Sigmoid colon (tissue), 7 donors: Measurements from ENCODE around the gene COP1. TPM values are rescaled to one million over a fixed set of nuclear protein-coding genes. Genes with fewer than 3 reads are reported as not detected.

Experiments
- DNase-seq: peaks from one replicate; pipeline ENCODE4 v3.0.0-alpha.2; 2019
- H3K27ac ChIP-seq, 4 donors: fragments of 200-600 bp; sonication (generic); one replicate each; pipeline ENCODE4 v1.5.1; 2016 to 2019; ENCODE audit warnings: mild to moderate bottlenecking in 1 of 4
- H3K27me3 ChIP-seq, 3 donors: fragments of 200-600 bp; sonication (generic); one replicate each; pipeline ENCODE4 v1.5.1; 2019; ENCODE audit warnings: mild to moderate bottlenecking in 1 of 3
- H3K36me3 ChIP-seq, 4 donors: fragments of 200-600 bp; sonication (generic); one replicate each; pipeline ENCODE4 v1.5.1; 2016 to 2019
- H3K4me1 ChIP-seq, 4 donors: fragments of 200-600 bp; sonication (generic); one replicate each; pipeline ENCODE4 v1.5.1; 2017 to 2019
- H3K4me3 ChIP-seq, 4 donors: fragments of 200-600 bp; sonication (generic); one replicate each; pipeline ENCODE4 v1.5.1; 2017 to 2019; ENCODE audit warnings: mild to moderate bottlenecking in 2 of 4, moderate library complexity in 1 of 4
- H3K9me3 ChIP-seq, 4 donors: fragments of 200-600 bp in 3 of 4; sonication (generic) in 3 of 4; one replicate each; pipeline versions ENCODE4 v1.5.1 to v1.6.1; 2013 to 2019
- CTCF ChIP-seq, 4 experiments: fragments of 450-650 bp in 3 of 4; fragments of 200-600 bp in 1 of 4; IDR thresholded peaks; one replicate each; pipeline ENCODE4 v1.5.1; 2016 to 2019; ENCODE audit warnings: antibody characterized with exemption in 4 of 4, mild to moderate bottlenecking in 3 of 4, moderate library complexity in 2 of 4
- EP300 ChIP-seq, 4 donors: sonication (generic); formaldehyde crosslinking; IDR thresholded peaks; one replicate each; pipeline ENCODE4 v1.6.1; 2017; ENCODE audit warnings: antibody characterized with exemption in 4 of 4
- POLR2A ChIP-seq, 2 donors: fragments of 450-650 bp; IDR thresholded peaks; one replicate each; pipeline ENCODE4 v1.6.1; 2016; ENCODE audit warnings: antibody characterized with exemption in 2 of 2, mild to moderate bottlenecking in 2 of 2, moderate library complexity in 2 of 2
- POLR2AphosphoS5 ChIP-seq, 4 donors: sonication (generic); formaldehyde crosslinking; IDR thresholded peaks; one replicate each; pipeline ENCODE4 v1.6.1; 2017; ENCODE audit warnings: antibody characterized with exemption in 4 of 4
- WGBS, 2 donors: extraction: QIAGEN DNeasy Blood & Tissue Kit; methylation state at CpG; one replicate each; pipeline ENCODE4 v1.1.7; 2013; 5-methylcytosine and 5-hydroxymethylcytosine counted together
- intact Hi-C: fragments of 100-400 bp; cut with DNase I; formaldehyde crosslinking; loops from one replicate; pipeline ENCODE4 v1.15.1; 2023
- polyA plus RNA-seq, 3 donors: library from polyadenylated mRNA; stranded (reverse); fragments of 200-250 nt; gene quantifications; one replicate each; pipeline ENCODE4 v1.2.3, GENCODE V29; 2013
- total RNA-seq, 4 donors: library from RNA; depleted of rRNA; stranded (reverse); fragments of >200 nt; gene quantifications; one replicate each; pipeline ENCODE4 v1.1.0, GENCODE V29; 2016
- donor health status: healthy with polysubstance abuse.
- donor health status: Bipolar disorder and iron deficiency.
- donor health status: healthy.

The COP1 gene
- total and polyA plus RNA-seq, 7 donors: 33.9 to 64.5 (median 55.9) TPM

GRCh38 chr1:175968486-175969172 is 238.5 kb downstream of the COP1 start:
- H3K27ac ChIP-seq: no peak overlapping the region
- peaks cover 0 to 7% (median 2%) of the 10 kb centered on the region in 4 donors for H3K4me1 ChIP-seq
- H3K36me3 ChIP-seq: peaks cover 0 to 12% (median 0%) of the 10 kb centered on the region in 4 donors
- DNase-seq: no peak
- WGBS, 2 donors: 79 to 87% methylated on average over 3 of the region's 3 CpGs
- H3K9me3 ChIP-seq: no peaks in the 10 kb centered on the region
- intact Hi-C loops: no loop called here
- no peaks in the 10 kb centered on the region for H3K27me3 ChIP-seq
- no peak overlapping the region for H3K4me3 ChIP-seq
- TF ChIP-seq CTCF (IDR thresholded peaks at IDR 0.05) (no peak), POLR2A (IDR thresholded peaks at IDR 0.05) (no peak)

GRCh38 chr1:175963740-175964139 is 243.3 kb downstream of the COP1 start:
- H3K4me3 ChIP-seq: no peak overlapping the region
- peaks cover 0 to 1% (median 0%) of the 10 kb centered on the region in 4 donors for H3K4me1 ChIP-seq
- DNase-seq: no peak
- H3K36me3 ChIP-seq: peaks cover 0 to 8% (median 0%) of the 10 kb centered on the region in 4 donors
- H3K9me3 ChIP-seq: no peaks in the 10 kb centered on the region
- TF ChIP-seq CTCF (IDR thresholded peaks at IDR 0.05) (no peak), EP300 (IDR thresholded peaks at IDR 0.05) (no peak), POLR2AphosphoS5 (IDR thresholded peaks at IDR 0.05) (no peak), POLR2A (IDR thresholded peaks at IDR 0.05) (no peak)
- no peaks in the 10 kb centered on the region for H3K27me3 ChIP-seq
- 90 to 98% methylated on average over 2 of the region's 2 CpGs for WGBS, 2 donors
- no peak overlapping the region for H3K27ac ChIP-seq
- intact Hi-C loops: no loop called here

GRCh38 chr1:175960169-175960568 is 246.9 kb downstream of the COP1 start:
- WGBS, 2 donors: 26 to 79% methylated on average over 1 of the region's 1 CpG
- no peak overlapping the region for H3K27ac ChIP-seq
- H3K36me3 ChIP-seq: peaks cover 0 to 11% (median 1%) of the 10 kb centered on the region in 4 donors
- no peaks in the 10 kb centered on the region for H3K4me1 ChIP-seq
- peaks cover 0 to 3% (median 0%) of the 10 kb centered on the region in 4 donors for H3K9me3 ChIP-seq
- H3K27me3 ChIP-seq: no peaks in the 10 kb centered on the region
- intact Hi-C loops: no loop called here
- no peak for DNase-seq
- no peak overlapping the region for H3K4me3 ChIP-seq
- TF ChIP-seq POLR2A (IDR thresholded peaks at IDR 0.05) (no peak), EP300 (IDR thresholded peaks at IDR 0.05) (no peak), POLR2AphosphoS5 (IDR thresholded peaks at IDR 0.05) (no peak), CTCF (IDR thresholded peaks at IDR 0.05) (no peak)

GRCh38 chr1:175951627-175952026 is 255.5 kb downstream of the COP1 start:
- TF ChIP-seq POLR2A (IDR thresholded peaks at IDR 0.05): no peak
- no peak for TF ChIP-seq EP300 (IDR thresholded peaks at IDR 0.05)
- TF ChIP-seq POLR2AphosphoS5 (IDR thresholded peaks at IDR 0.05): no peak
- TF ChIP-seq CTCF (IDR thresholded peaks at IDR 0.05): no peak
- H3K36me3 ChIP-seq: peaks cover 0 to 37% (median 0%) of the 10 kb centered on the region in 4 donors
- intact Hi-C loops: no loop called here
- peaks cover 0 to 3% (median 0%) of the 10 kb centered on the region in 4 donors for H3K9me3 ChIP-seq
- H3K4me1 ChIP-seq: no peaks in the 10 kb centered on the region
- no peaks in the 10 kb centered on the region for H3K27me3 ChIP-seq
- WGBS, 2 donors: 83 to 97% methylated on average over 1 of the region's 1 CpG
- no peak overlapping the region for H3K4me3 ChIP-seq
- no peak overlapping the region for H3K27ac ChIP-seq
- no peak for DNase-seq

- no peak overlapping the region for H3K4me3 ChIP-seq
- intact Hi-C loops: no loop called here
- TF ChIP-seq POLR2A (IDR thresholded peaks at IDR 0.05) (no peak), EP300 (IDR thresholded peaks at IDR 0.05) (no peak), POLR2AphosphoS5 (IDR thresholded peaks at IDR 0.05) (no peak), CTCF (IDR thresholded peaks at IDR 0.05) (no peak)
- H3K9me3 ChIP-seq: no peaks in the 10 kb centered on the region
- H3K27me3 ChIP-seq: no peaks in the 10 kb centered on the region
- peaks cover 0 to 58% (median 0%) of the 10 kb centered on the region in 4 donors for H3K36me3 ChIP-seq
- DNase-seq: no peak
- H3K27ac ChIP-seq: no peak overlapping the region
- H3K4me1 ChIP-seq: no peaks in the 10 kb centered on the region
Measured at GRCh38 chr1:175947771-175948170, 259.3 kb downstream of the COP1 start.
